Liver (tissue), 3 donors: ENCODE data around the gene INPP5B.

ENCODE experiments used
- EGR1 ChIP-seq, 2 donors: IDR thresholded peaks; 2 replicates each; pipeline ENCODE4 v1.6.1; 2016 to 2018; ENCODE audit warnings: antibody characterized with exemption in 2 of 2, low read depth in 2 of 2
- GABPA ChIP-seq, 2 donors: IDR thresholded peaks in 1 of 2; conservative IDR thresholded peaks in 1 of 2; 2 replicates each; pipeline ENCODE4 v1.6.1; 2016; ENCODE audit warnings: antibody characterized with exemption in 2 of 2, mild to moderate bottlenecking in 1 of 2, moderate library complexity in 1 of 2
- SP1 ChIP-seq: IDR thresholded peaks from 2 replicates; pipeline ENCODE4 v1.6.1; 2018; ENCODE audit warnings: antibody characterized with exemption, mild to moderate bottlenecking
- TF ChIP-seq, protein P1 (sequence below): fragments of 150-350 bp; IDR thresholded peaks from 2 replicates; pipeline ENCODE4 v1.5.1; 2017; ENCODE audit warnings: improper control_type of control experiment, low read depth, low read length; ENCODE audit not compliant: missing input control
- donor health status: healthy.
- donor health status: healthy.

DNA sequence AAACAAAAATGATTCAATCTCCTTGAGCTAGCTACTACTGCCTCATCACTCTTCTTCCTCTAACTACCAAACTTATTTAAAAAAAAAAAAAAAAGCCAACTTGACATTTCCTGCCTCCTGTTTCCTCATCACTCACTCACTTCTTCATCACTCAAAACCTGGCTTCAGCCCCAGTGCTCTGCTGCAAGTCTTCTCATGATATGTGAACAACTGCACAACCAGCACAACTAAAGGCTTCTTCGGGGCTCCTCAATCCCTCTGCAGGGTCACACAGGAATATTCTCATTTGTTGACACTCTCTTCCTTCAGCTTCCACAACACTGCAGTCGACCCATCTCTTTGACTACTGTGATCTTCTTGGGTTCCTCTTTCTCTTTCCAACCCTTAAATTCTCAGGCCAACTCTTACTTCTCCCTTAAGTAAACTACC, 95.1 kb downstream of the INPP5B start:
- TF ChIP-seq, protein P1, sequence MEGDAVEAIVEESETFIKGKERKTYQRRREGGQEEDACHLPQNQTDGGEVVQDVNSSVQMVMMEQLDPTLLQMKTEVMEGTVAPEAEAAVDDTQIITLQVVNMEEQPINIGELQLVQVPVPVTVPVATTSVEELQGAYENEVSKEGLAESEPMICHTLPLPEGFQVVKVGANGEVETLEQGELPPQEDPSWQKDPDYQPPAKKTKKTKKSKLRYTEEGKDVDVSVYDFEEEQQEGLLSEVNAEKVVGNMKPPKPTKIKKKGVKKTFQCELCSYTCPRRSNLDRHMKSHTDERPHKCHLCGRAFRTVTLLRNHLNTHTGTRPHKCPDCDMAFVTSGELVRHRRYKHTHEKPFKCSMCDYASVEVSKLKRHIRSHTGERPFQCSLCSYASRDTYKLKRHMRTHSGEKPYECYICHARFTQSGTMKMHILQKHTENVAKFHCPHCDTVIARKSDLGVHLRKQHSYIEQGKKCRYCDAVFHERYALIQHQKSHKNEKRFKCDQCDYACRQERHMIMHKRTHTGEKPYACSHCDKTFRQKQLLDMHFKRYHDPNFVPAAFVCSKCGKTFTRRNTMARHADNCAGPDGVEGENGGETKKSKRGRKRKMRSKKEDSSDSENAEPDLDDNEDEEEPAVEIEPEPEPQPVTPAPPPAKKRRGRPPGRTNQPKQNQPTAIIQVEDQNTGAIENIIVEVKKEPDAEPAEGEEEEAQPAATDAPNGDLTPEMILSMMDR = no peak
- TF ChIP-seq GABPA (IDR thresholded peaks at IDR 0.05 in 1 of 2, conservative IDR thresholded peaks at IDR 0.05 in 1 of 2) = no peak
- no peak for TF ChIP-seq EGR1 (IDR thresholded peaks at IDR 0.05; ENCODE audit: low read depth in 2 of 2)
- TF ChIP-seq SP1 = no peak
